Endothelial cell (in vitro differentiated cells): ENCODE results near the gene QSOX1. TPM values are rescaled to one million over a fixed set of nuclear protein-coding genes. Genes with fewer than 3 reads are reported as not detected.

Source experiments
- DNase-seq: peaks from one replicate; pipeline ENCODE4 v3.0.0; 2021; ENCODE audit warnings: low spot score
- H3K27ac Mint-ChIP-seq: one replicate; pipeline ENCODE4 v1.8.0; 2021; ENCODE audit warnings: mixed read lengths, inconsistent platforms; ENCODE audit not compliant: unreplicated experiment
- H3K27me3 Mint-ChIP-seq: one replicate; pipeline ENCODE4 v1.8.0; 2021; ENCODE audit warnings: mild to moderate bottlenecking, moderate library complexity, mixed read lengths, inconsistent platforms; ENCODE audit not compliant: unreplicated experiment
- H3K36me3 Mint-ChIP-seq: one replicate; pipeline ENCODE4 v1.8.0; 2021; ENCODE audit warnings: mild to moderate bottlenecking, low read depth, mixed read lengths, inconsistent platforms; ENCODE audit not compliant: unreplicated experiment
- H3K4me1 Mint-ChIP-seq: one replicate; pipeline ENCODE4 v1.8.0; 2021; ENCODE audit warnings: mild to moderate bottlenecking, mixed read lengths, inconsistent platforms; ENCODE audit not compliant: unreplicated experiment
- H3K4me3 Mint-ChIP-seq: one replicate; pipeline ENCODE4 v1.8.0; 2021; ENCODE audit warnings: mild to moderate bottlenecking, mixed read lengths, inconsistent platforms; ENCODE audit not compliant: unreplicated experiment
- H3K9me3 Mint-ChIP-seq: one replicate; pipeline ENCODE4 v1.8.0; 2021; ENCODE audit warnings: mixed read lengths, inconsistent platforms; ENCODE audit not compliant: unreplicated experiment
- total RNA-seq: library from RNA; stranded (reverse); fragmentation: NEBNext Ultra II Directional; extraction: Animal tissue kit (Norgen Biotek cat#: 25700); gene quantifications from one replicate; pipeline ENCODE4 v1.2.1, GENCODE V29; 2021; ENCODE audit not compliant: unreplicated experiment
- TF ChIP-seq, protein P1 (sequence below): fragments of 200-600 bp; sonication (generic); IDR thresholded peaks from one replicate; pipeline ENCODE4 v1.5.0; 2021; ENCODE audit warnings: antibody characterized with exemption; ENCODE audit not compliant: unreplicated experiment

Gene QSOX1
- total RNA-seq, 1 donor from 2014 or later: 199 TPM

DNA sequence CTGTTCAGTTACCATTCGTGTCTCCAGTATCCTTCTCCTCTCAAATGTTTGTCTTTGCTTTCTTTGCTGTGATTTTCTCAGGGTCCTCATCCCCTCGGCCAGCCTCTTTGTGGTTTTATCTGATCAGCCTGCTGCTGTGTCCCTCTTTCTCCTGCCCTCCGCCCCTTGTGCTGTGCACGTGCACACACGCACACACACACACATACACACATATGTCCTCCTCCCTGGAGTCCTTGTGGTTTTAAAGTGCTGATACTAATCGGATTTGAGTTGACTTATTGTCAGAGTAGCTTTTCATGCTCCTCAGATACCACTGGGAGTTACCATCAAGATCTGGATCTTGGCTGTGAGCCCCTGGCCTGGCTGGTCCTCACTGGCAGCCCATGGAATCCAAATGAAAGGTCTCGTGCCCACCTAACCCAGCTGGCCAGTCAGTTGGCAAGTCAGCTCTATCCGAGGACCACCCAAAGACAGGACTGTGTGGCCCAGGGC lies 34.1 kb downstream of the QSOX1 start:
- Mint-ChIP-seq H3K9me3 (no peaks in the 10 kb centered on the region), H3K27me3 (peaks cover 21% of the 10 kb centered on the region)
- TF ChIP-seq, protein P1, sequence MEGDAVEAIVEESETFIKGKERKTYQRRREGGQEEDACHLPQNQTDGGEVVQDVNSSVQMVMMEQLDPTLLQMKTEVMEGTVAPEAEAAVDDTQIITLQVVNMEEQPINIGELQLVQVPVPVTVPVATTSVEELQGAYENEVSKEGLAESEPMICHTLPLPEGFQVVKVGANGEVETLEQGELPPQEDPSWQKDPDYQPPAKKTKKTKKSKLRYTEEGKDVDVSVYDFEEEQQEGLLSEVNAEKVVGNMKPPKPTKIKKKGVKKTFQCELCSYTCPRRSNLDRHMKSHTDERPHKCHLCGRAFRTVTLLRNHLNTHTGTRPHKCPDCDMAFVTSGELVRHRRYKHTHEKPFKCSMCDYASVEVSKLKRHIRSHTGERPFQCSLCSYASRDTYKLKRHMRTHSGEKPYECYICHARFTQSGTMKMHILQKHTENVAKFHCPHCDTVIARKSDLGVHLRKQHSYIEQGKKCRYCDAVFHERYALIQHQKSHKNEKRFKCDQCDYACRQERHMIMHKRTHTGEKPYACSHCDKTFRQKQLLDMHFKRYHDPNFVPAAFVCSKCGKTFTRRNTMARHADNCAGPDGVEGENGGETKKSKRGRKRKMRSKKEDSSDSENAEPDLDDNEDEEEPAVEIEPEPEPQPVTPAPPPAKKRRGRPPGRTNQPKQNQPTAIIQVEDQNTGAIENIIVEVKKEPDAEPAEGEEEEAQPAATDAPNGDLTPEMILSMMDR: no peak

DNA sequence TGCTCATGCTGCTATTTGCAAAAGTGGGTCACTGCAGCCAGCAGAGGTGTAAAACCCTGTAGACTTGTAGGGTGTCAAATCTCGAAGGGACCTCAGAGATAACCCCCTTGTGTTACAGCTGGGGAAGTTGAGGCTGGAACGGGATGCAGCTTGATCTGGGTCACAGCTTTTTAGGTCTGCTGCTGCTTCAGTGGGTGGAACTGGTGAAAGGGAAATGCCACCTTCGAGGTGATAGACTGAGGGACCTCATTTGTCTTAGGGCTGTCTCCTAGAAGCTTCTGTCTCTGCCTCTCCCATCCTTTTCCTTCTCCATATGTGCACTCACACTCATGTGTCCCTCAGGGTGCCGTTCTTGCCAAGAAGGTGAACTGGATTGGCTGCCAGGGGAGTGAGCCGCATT lies 35.4 kb downstream of the QSOX1 start:
- H3K4me3 Mint-ChIP-seq: no peak overlapping the region
- peaks cover 17% of the 10 kb centered on the region for H3K27me3 Mint-ChIP-seq
- H3K4me1 Mint-ChIP-seq: peaks cover 32% of the 10 kb centered on the region
- no peak overlapping the region for H3K27ac Mint-ChIP-seq
- TF ChIP-seq, protein P1: no peak
- no peaks in the 10 kb centered on the region for H3K9me3 Mint-ChIP-seq
- DNase-seq: no peak
- peaks cover 30% of the 10 kb centered on the region for H3K36me3 Mint-ChIP-seq

More for the DNA sequence above, 34.1 kb downstream of the QSOX1 start:
- H3K36me3 Mint-ChIP-seq: peaks cover 35% of the 10 kb centered on the region
- DNase-seq: no peak
- H3K4me1 Mint-ChIP-seq: peaks cover 32% of the 10 kb centered on the region
- H3K4me3 Mint-ChIP-seq: no peak overlapping the region
- no peak overlapping the region for H3K27ac Mint-ChIP-seq

DNA sequence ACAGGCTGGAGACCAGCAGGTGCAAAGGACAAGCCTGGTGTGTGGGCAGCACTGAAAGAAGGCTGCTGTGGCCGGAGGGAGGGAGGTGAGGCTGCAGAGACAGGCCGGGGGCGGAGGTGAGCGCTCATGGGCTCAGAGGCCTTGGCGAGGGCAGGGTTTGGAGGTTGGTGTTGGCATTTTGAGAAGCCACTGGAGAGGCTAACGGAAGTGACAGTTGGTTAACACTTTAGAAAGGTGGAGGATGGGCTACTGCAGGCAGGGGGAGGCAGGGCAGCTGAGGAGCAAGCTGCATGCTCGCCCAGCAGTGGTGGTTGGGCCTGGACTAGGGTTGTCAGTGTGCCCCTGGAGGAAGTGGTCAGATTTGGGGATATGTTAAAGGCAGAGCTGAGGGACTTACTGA lies 37.5 kb downstream of the QSOX1 start:
- Mint-ChIP-seq H3K4me3 (no peak overlapping the region), H3K27me3 (peaks cover 22% of the 10 kb centered on the region), H3K27ac (no peak overlapping the region), H3K9me3 (no peaks in the 10 kb centered on the region), H3K4me1 (peaks cover 29% of the 10 kb centered on the region), H3K36me3 (peaks cover 34% of the 10 kb centered on the region)
- DNase-seq: no peak
- TF ChIP-seq, protein P1: no peak

DNA sequence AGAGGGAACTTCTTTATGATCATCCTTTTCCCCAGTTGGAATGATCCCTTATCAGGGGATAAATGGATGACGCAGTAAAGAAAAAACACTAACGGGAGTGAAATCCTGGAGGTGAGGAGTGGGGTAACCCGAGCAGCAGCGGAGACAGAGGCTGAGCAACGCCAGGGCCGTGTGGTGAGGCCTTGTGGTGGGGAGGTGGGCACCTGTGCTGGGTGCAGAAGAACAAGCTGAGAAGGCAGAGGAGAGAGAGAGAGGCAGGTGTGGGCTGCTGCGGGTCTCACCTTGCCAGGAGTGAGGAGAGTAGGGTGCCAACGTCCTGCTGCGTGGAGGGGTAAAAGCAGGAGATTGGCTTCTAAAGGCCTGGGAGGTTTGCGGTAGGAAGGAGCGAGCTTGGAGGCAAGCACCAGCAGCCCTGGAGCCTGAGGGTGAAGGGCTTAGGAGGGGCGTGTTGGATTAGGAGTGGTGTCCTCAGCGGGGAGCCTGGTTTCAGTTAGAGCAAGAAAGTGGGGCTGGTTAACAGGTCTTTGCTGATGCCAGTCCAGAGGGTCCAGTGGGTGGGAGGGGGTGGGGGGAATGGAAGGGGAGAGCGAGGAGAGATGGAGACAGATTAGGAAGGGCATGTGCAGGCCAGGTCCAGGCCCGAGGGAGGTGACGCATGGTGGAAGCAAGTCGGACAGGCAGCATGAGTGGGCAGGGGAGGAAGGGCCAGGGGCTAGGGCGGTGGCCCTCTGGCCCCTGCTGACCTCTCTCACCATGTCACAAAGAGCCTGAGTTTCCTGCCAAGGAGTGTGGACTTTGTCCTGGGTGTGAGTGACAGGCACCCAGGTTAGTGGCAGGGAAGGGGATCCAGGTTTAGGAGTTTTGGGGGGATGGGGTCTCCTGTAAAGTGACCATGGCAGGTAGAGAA lies 38.7 kb downstream of the QSOX1 start:
- H3K9me3 Mint-ChIP-seq: no peaks in the 10 kb centered on the region
- peaks cover 22% of the 10 kb centered on the region for H3K27me3 Mint-ChIP-seq
- peaks cover 28% of the 10 kb centered on the region for H3K4me1 Mint-ChIP-seq

More for the DNA sequence above, 38.7 kb downstream of the QSOX1 start:
- Mint-ChIP-seq H3K36me3 (peaks cover 34% of the 10 kb centered on the region), H3K4me3 (peak overlapping the region; percentile 28), H3K27ac (no peak overlapping the region)
- TF ChIP-seq, protein P1: no peak
- no peak for DNase-seq
